ENCODE data around the gene FBXW11. TPM values are rescaled to one million over a fixed set of nuclear protein-coding genes. Genes with fewer than 3 reads are reported as not detected.

The FBXW11 gene
- total and polyA plus RNA-seq, 12 donors = 6.8 to 89.0 (median 60.3) TPM

GRCh38 chr5:171846323-171846722 lies 160.1 kb downstream of the FBXW11 start:
- H3K27me3 ChIP-seq = no peaks in the 10 kb centered on the region
- H3K27ac ChIP-seq = no peak overlapping the region
- no peak overlapping the region for H3K4me3 ChIP-seq
- 86 to 100% (median 91%) methylated on average over 5 to 10 of the region's 10 CpGs for WGBS, 4 donors
- H3K36me3 ChIP-seq (replicated peaks in 1 of 2) = no peaks in the 10 kb centered on the region
- H3K9me3 ChIP-seq (replicated peaks in 1 of 3) = no peaks in the 10 kb centered on the region
- H3K4me1 ChIP-seq (replicated peaks in 1 of 2) = no peaks in the 10 kb centered on the region
- peak in 1 of 7 donors; percentile 27 for DNase-seq
- TF ChIP-seq CTCF (IDR thresholded peaks at IDR 0.05) (no peak), POLR2A (IDR thresholded peaks at IDR 0.05) (no peak)
- intact Hi-C loops (cut with DNase I) = loop anchor here in 1 of 2 donors (10.0 kb wide), 1 partner anchor 422 kb away; no protein-coding TSS in a partner anchor

GRCh38 chr5:171845857-171846256 lies 160.6 kb downstream of the FBXW11 start:
- Histone ChIP-seq H3K27me3 (no peaks in the 10 kb centered on the region), H3K4me3 (no peak overlapping the region), H3K36me3 (replicated peaks in 1 of 2) (no peaks in the 10 kb centered on the region), H3K4me1 (replicated peaks in 1 of 2) (no peaks in the 10 kb centered on the region), H3K9me3 (replicated peaks in 1 of 3) (no peaks in the 10 kb centered on the region), H3K27ac (no peak overlapping the region)
- intact Hi-C loops (cut with DNase I) = loop anchor here in 1 of 2 donors (10.0 kb wide), 1 partner anchor 421 kb away; no protein-coding TSS in a partner anchor
- peak in 6 of 7 donors; percentile 34 to 54 (median 45) for DNase-seq
- TF ChIP-seq POLR2A (IDR thresholded peaks at IDR 0.05) = no peak
- TF ChIP-seq CTCF (IDR thresholded peaks at IDR 0.05) = no peak
- WGBS, 4 donors = 76 to 98% (median 89%) methylated on average over 3 of the region's 3 CpGs

GRCh38 chr5:171845040-171845630 lies 161.3 kb downstream of the FBXW11 start:
- H3K4me1 ChIP-seq (replicated peaks in 1 of 2) = no peaks in the 10 kb centered on the region
- H3K36me3 ChIP-seq (replicated peaks in 1 of 2) = no peaks in the 10 kb centered on the region
- no peak overlapping the region for H3K4me3 ChIP-seq
- 73 to 84% (median 79%) methylated on average over 3 to 11 of the region's 11 CpGs for WGBS, 4 donors
- no peaks in the 10 kb centered on the region for H3K9me3 ChIP-seq (replicated peaks in 1 of 3)
- no peak overlapping the region for H3K27ac ChIP-seq
- intact Hi-C loops (cut with DNase I) = loop anchor here in 1 of 2 donors (10.0 kb wide), 1 partner anchor 420 kb away; no protein-coding TSS in a partner anchor
- H3K27me3 ChIP-seq = no peaks in the 10 kb centered on the region
- TF ChIP-seq POLR2A (IDR thresholded peaks at IDR 0.05) = no peak
- TF ChIP-seq CTCF (IDR thresholded peaks at IDR 0.05) = no peak
- peak in 1 of 7 donors; percentile 20 for DNase-seq

- 71 to 91% (median 88%) methylated on average over 4 to 5 of the region's 5 CpGs for WGBS, 4 donors
These were observed 163.6 kb downstream of the FBXW11 start for GRCh38 chr5:171842777-171843328.

More at GRCh38 chr5:171842777-171843328, 163.6 kb downstream of the FBXW11 start:
- Histone ChIP-seq H3K4me3 (no peak overlapping the region), H3K36me3 (replicated peaks in 1 of 2) (no peaks in the 10 kb centered on the region), H3K27ac (no peak overlapping the region), H3K4me1 (replicated peaks in 1 of 2) (no peaks in the 10 kb centered on the region), H3K27me3 (no peaks in the 10 kb centered on the region), H3K9me3 (replicated peaks in 1 of 3) (no peaks in the 10 kb centered on the region)
- DNase-seq = peak in 1 of 7 donors; percentile 10
- TF ChIP-seq POLR2A (IDR thresholded peaks at IDR 0.05) (no peak), CTCF (IDR thresholded peaks at IDR 0.05) (no peak)
- intact Hi-C loops (cut with DNase I) = loop anchor here in 1 of 2 donors (10.0 kb wide), 1 partner anchor 418 kb away; no protein-coding TSS in a partner anchor

Data from adrenal gland (tissue), 12 donors.